Stimulated activated CD4-positive, alpha-beta T cell treated with anti-CD3 and anti-CD28 coated beads, Interleukin-1b, Interleukin-23, amount 100 ng/mL, for 1 hour (primary cell): Measurements from ENCODE around the gene EFHB.
"Not testable (repeated sequence)": the region's sequence is repeated elsewhere in the genome, so short reads cannot be mapped to it uniquely, and the experiment has no call there.

ENCODE experiments used
- DNase-seq, 2 donors: peaks; one replicate each; pipeline ENCODE4 v3.0.0-alpha.2; 2020; ENCODE audit warnings: low read depth in 2 of 2

EFHB gene

GRCh38 chr3:19931180-19931692 lies 2.8 kb downstream of the EFHB start:
- DNase-seq: no peak

- DNase-seq: no peak
Observed at GRCh38 chr3:19920401-19921080, 13.5 kb downstream of the EFHB start.

GRCh38 chr3:19917167-19917566 lies 16.9 kb downstream of the EFHB start:
- no peak for DNase-seq

- DNase-seq: no peak
Observed at GRCh38 chr3:19911452-19911851, 22.6 kb downstream of the EFHB start.

- no peak for DNase-seq
Observed at GRCh38 chr3:19907523-19907922, 26.5 kb downstream of the EFHB start.

GRCh38 chr3:19903649-19904048 lies 30.4 kb downstream of the EFHB start:
- DNase-seq: no peak

GRCh38 chr3:19901918-19902317 lies 32.1 kb downstream of the EFHB start:
- DNase-seq: no peak

GRCh38 chr3:19901337-19901736 lies 32.7 kb downstream of the EFHB start:
- DNase-seq: no peak

- DNase-seq: not testable (repeated sequence)
Observed at GRCh38 chr3:19899833-19900232, 34.2 kb downstream of the EFHB start.

GRCh38 chr3:19899264-19899663 lies 34.8 kb downstream of the EFHB start:
- DNase-seq: no peak

GRCh38 chr3:19898721-19899120 lies 35.3 kb downstream of the EFHB start:
- no peak for DNase-seq

- no peak for DNase-seq
Observed at GRCh38 chr3:19891740-19892139, 42.3 kb downstream of the EFHB start.

- no peak for DNase-seq
Observed at GRCh38 chr3:19888428-19889152, 45.4 kb downstream of the EFHB start.

- DNase-seq: not testable (repeated sequence)
Observed at GRCh38 chr3:19887122-19887521, 46.9 kb downstream of the EFHB start.

GRCh38 chr3:19886404-19886803 lies 47.6 kb downstream of the EFHB start:
- DNase-seq: no peak

- DNase-seq: no peak
Observed at GRCh38 chr3:19885468-19885867, 48.5 kb downstream of the EFHB start.

- DNase-seq: no peak
Observed at GRCh38 chr3:19881852-19882251, 52.2 kb downstream of the EFHB start.

- DNase-seq: no peak
Observed at GRCh38 chr3:19881036-19881435, 53.0 kb downstream of the EFHB start.

GRCh38 chr3:19877656-19878055 lies 56.4 kb downstream of the EFHB start:
- DNase-seq: no peak

- DNase-seq: no peak
Observed at GRCh38 chr3:19866751-19867347, 67.2 kb downstream of the EFHB start.

- not testable (repeated sequence) for DNase-seq
Observed at GRCh38 chr3:19855318-19855717, 78.7 kb downstream of the EFHB start.

- DNase-seq: not testable (repeated sequence)
Observed at GRCh38 chr3:19846609-19847008, 87.4 kb downstream of the EFHB start.
